Measurements from ENCODE around the gene SLC24A3. TPM values are rescaled to one million over a fixed set of nuclear protein-coding genes. Genes with fewer than 3 reads are reported as not detected.

Gene SLC24A3
- total RNA-seq, 1 donor from 2014 or later, result 0.21 TPM

- Histone ChIP-seq H3K27me3 (peaks cover 11% of the 10 kb centered on the region), H3K36me3 (no peaks in the 10 kb centered on the region), H3K4me3 (peak overlapping the region; percentile 76), H4K20me1 (ENCODE audit: low read depth) (no peaks in the 10 kb centered on the region), H3K79me2 (ENCODE audit: low read depth) (no peaks in the 10 kb centered on the region), H3F3A (ENCODE audit: low read depth) (peaks cover 23% of the 10 kb centered on the region), H3K27ac (peak overlapping the region; percentile 7), H3K4me2 (peak overlapping the region; percentile 91), H3K9me3 (ENCODE audit: low read depth) (no peaks in the 10 kb centered on the region), H2AFZ (replicated peaks) (peak overlapping the region; percentile 79), H3K4me1 (peaks cover 7% of the 10 kb centered on the region), H3K9ac (peak overlapping the region; percentile 1)
- TF ChIP-seq EZH2phosphoT487 (IDR thresholded peaks at IDR 0.05) (no peak), EZH2 (IDR thresholded peaks at IDR 0.05) (no peak), CTCF (IDR thresholded peaks at IDR 0.05) (no peak)
- DNase-seq (ENCODE audit: low spot score), result peak; percentile 98
- H3K27ac Mint-ChIP-seq, result peak overlapping the region; percentile 93
- H3K4me3 Mint-ChIP-seq, result peak overlapping the region; percentile 95
- H3K9me3 Mint-ChIP-seq, result no peaks in the 10 kb centered on the region
- H3K27me3 Mint-ChIP-seq (ENCODE audit: insufficient read depth, low read depth), result peaks cover 4% of the 10 kb centered on the region
- H3K4me1 Mint-ChIP-seq, result peaks cover 23% of the 10 kb centered on the region
- peaks cover 18% of the 10 kb centered on the region for H3K36me3 Mint-ChIP-seq
Measured at GRCh38 chr20:19757487-19758132, 545.2 kb downstream of the SLC24A3 start.

- Histone ChIP-seq H3F3A (ENCODE audit: low read depth) (peaks cover 23% of the 10 kb centered on the region), H3K9me3 (ENCODE audit: low read depth) (no peaks in the 10 kb centered on the region), H3K4me3 (peak within 1 kb of the TSS; percentile 76), H3K36me3 (no peaks in the 10 kb centered on the region), H3K4me2 (peak within 1 kb of the TSS; percentile 91), H3K4me1 (peaks cover 7% of the 10 kb centered on the region), H3K79me2 (ENCODE audit: low read depth) (no peaks in the 10 kb centered on the region), H2AFZ (replicated peaks) (peak within 1 kb of the TSS; percentile 90), H3K9ac (peak within 1 kb of the TSS; percentile 1), H3K27me3 (peaks cover 11% of the 10 kb centered on the region), H3K27ac (peak within 1 kb of the TSS; percentile 7), H4K20me1 (ENCODE audit: low read depth) (no peaks in the 10 kb centered on the region)
- peaks cover 23% of the 10 kb centered on the region for H3K4me1 Mint-ChIP-seq
- H3K4me3 Mint-ChIP-seq, result peak within 1 kb of the TSS; percentile 95
- TF ChIP-seq CTCF (IDR thresholded peaks at IDR 0.05) (no peak), EZH2 (IDR thresholded peaks at IDR 0.05) (no peak), EZH2phosphoT487 (IDR thresholded peaks at IDR 0.05) (no peak)
- peak within 1 kb of the TSS; percentile 93 for H3K27ac Mint-ChIP-seq
- peaks cover 4% of the 10 kb centered on the region for H3K27me3 Mint-ChIP-seq (ENCODE audit: insufficient read depth, low read depth)
- H3K36me3 Mint-ChIP-seq, result peaks cover 18% of the 10 kb centered on the region
- no peaks in the 10 kb centered on the region for H3K9me3 Mint-ChIP-seq
- DNase-seq (ENCODE audit: low spot score), result no peak
Measured at GRCh38 chr20:19758133-19758500, 545.7 kb downstream of the SLC24A3 start, which contains the start of gene RIN2. Gene RIN2, plus strand, starts transcription at chr20:19758258. Its CDS starts 131,344 bp downstream, at chr20:19889602.

- peak overlapping the region; percentile 95 for H3K4me3 Mint-ChIP-seq
- H3K27me3 ChIP-seq, result peaks cover 11% of the 10 kb centered on the region
- H3K4me2 ChIP-seq, result peak overlapping the region; percentile 91
- peak overlapping the region; percentile 29 for H3K27ac Mint-ChIP-seq
- H3K4me3 ChIP-seq, result peak overlapping the region; percentile 76
- H3F3A ChIP-seq (ENCODE audit: low read depth), result peaks cover 23% of the 10 kb centered on the region
- H3K79me2 ChIP-seq (ENCODE audit: low read depth), result no peaks in the 10 kb centered on the region
- H3K9me3 ChIP-seq (ENCODE audit: low read depth), result no peaks in the 10 kb centered on the region
- peaks cover 2% of the 10 kb centered on the region for H3K27me3 Mint-ChIP-seq (ENCODE audit: insufficient read depth, low read depth)
- H4K20me1 ChIP-seq (ENCODE audit: low read depth), result no peaks in the 10 kb centered on the region
- H3K27ac ChIP-seq, result no peak overlapping the region
- H3K36me3 ChIP-seq, result no peaks in the 10 kb centered on the region
- H3K4me1 Mint-ChIP-seq, result peaks cover 23% of the 10 kb centered on the region
- TF ChIP-seq EZH2phosphoT487 (IDR thresholded peaks at IDR 0.05) (no peak), CTCF (IDR thresholded peaks at IDR 0.05) (no peak), EZH2 (IDR thresholded peaks at IDR 0.05) (no peak)
- H3K9me3 Mint-ChIP-seq, result no peaks in the 10 kb centered on the region
- H3K36me3 Mint-ChIP-seq, result peaks cover 18% of the 10 kb centered on the region
- H3K4me1 ChIP-seq, result peaks cover 7% of the 10 kb centered on the region
- H3K9ac ChIP-seq, result no peak overlapping the region
- DNase-seq (ENCODE audit: low spot score), result peak; percentile 75
- peak overlapping the region; percentile 90 for H2AFZ ChIP-seq (replicated peaks)
Measured at GRCh38 chr20:19758501-19759331, 546.3 kb downstream of the SLC24A3 start.
